IMR-90 (cell line): ENCODE data around the gene VDR. TPM values are rescaled to one million over a fixed set of nuclear protein-coding genes. Genes with fewer than 3 reads are reported as not detected.

ENCODE experiments used
- ATAC-seq: fragments of 200-7000 bp; cut with Tn5 transposase; 2 replicates; pipeline ENCODE4 v1.9.1; 2020; ENCODE audit warnings: low read depth, mild to moderate bottlenecking, moderate library complexity
- BruUV-seq: library from RNA; stranded (reverse); fragments of 400-500 nt; replicated peaks from 2 replicates; lab custom pipeline; 2021; lab: Mats Ljungman, UMichigan
- CTCF ChIA-PET: fragments of 300-600 bp; formaldehyde crosslinking; extraction: SDS; loops from one replicate; lab custom pipeline; 2021; ENCODE audit warnings: antibody characterized with exemption; lab: Yijun Ruan, JAX
- POLR2A ChIA-PET: fragments of 300-600 bp; sonication (Branson Sonifier 250); formaldehyde crosslinking; loops from one replicate; lab custom pipeline; 2022; ENCODE audit warnings: antibody characterized with exemption; ENCODE audit not compliant: unreplicated experiment; lab: Charles Lee
- DNase-seq: peaks from one replicate; pipeline ENCODE4 v3.0.0; 2013
- H2AFZ ChIP-seq: replicated peaks from 2 replicates; pipeline ENCODE3; 2013; ENCODE audit warnings: low read length, mild to moderate bottlenecking; ENCODE audit not compliant: poor library complexity
- H2AK5ac ChIP-seq: 2 replicates; pipeline ENCODE4 v1.6.1; 2013; ENCODE audit warnings: low read depth, low read length, inconsistent platforms
- H2AK9ac ChIP-seq: replicated peaks from 2 replicates; pipeline ENCODE3; 2013; ENCODE audit warnings: mild to moderate bottlenecking, low read depth, low read length, moderate library complexity; ENCODE audit not compliant: poor library complexity
- H2BK120ac ChIP-seq: 2 replicates; pipeline ENCODE4 v1.6.1; 2013; ENCODE audit warnings: low read depth, low read length, inconsistent platforms
- H2BK15ac ChIP-seq: 3 replicates; pipeline ENCODE4 v1.6.1; 2013; ENCODE audit warnings: low read depth, low read length, inconsistent platforms
- H2BK20ac ChIP-seq: 2 replicates; pipeline ENCODE4 v1.6.1; 2013; ENCODE audit warnings: low read depth, mild to moderate bottlenecking, inconsistent platforms, low read length, moderate library complexity
- H2BK5ac ChIP-seq: 2 replicates; pipeline ENCODE4 v1.6.1; 2013; ENCODE audit warnings: mild to moderate bottlenecking, low read depth, low read length, inconsistent platforms; ENCODE audit not compliant: poor library complexity, severe bottlenecking
- H3K14ac ChIP-seq: replicated peaks from 2 replicates; pipeline ENCODE4 v1.6.1; 2013; ENCODE audit warnings: low read depth, low read length, inconsistent platforms
- H3K18ac ChIP-seq: 2 replicates; pipeline ENCODE4 v1.6.1; 2013; ENCODE audit warnings: low read depth, low read length, control low read depth
- H3K23ac ChIP-seq: 2 replicates; pipeline ENCODE4 v1.6.1; 2013; ENCODE audit warnings: low read depth, low read length, inconsistent platforms
- H3K27ac ChIP-seq: 2 replicates; pipeline ENCODE4 v1.5.1; 2013; ENCODE audit warnings: mild to moderate bottlenecking, control low read depth, low read length; ENCODE audit not compliant: insufficient read depth
- H3K27me3 ChIP-seq: 2 replicates; pipeline ENCODE4 v1.6.1; 2013; ENCODE audit warnings: low read length; ENCODE audit not compliant: control insufficient read depth, insufficient read depth
- H3K36me3 ChIP-seq: 2 replicates; pipeline ENCODE4 v1.6.1; 2013; ENCODE audit warnings: low read length, mixed read lengths; ENCODE audit not compliant: control insufficient read depth, insufficient read depth
- H3K4ac ChIP-seq: 2 replicates; pipeline ENCODE4 v1.6.1; 2013; ENCODE audit warnings: low read depth, low read length, inconsistent platforms
- H3K4me1 ChIP-seq: 2 replicates; pipeline ENCODE4 v1.6.1; 2013; ENCODE audit warnings: low read length, mixed read lengths; ENCODE audit not compliant: control insufficient read depth, insufficient read depth
- H3K4me2 ChIP-seq: 2 replicates; pipeline ENCODE4 v1.6.1; 2013; ENCODE audit warnings: low read depth, mild to moderate bottlenecking, control low read depth, low read length, moderate library complexity
- H3K4me3 ChIP-seq: 2 replicates; pipeline ENCODE4 v1.5.1; 2013; ENCODE audit warnings: low read depth, mild to moderate bottlenecking, control low read depth, low read length, moderate library complexity; ENCODE audit not compliant: insufficient read depth
- H3K56ac ChIP-seq: 2 replicates; pipeline ENCODE4 v1.6.1; 2013; ENCODE audit warnings: low read length, inconsistent platforms; ENCODE audit not compliant: insufficient read depth; ENCODE audit errors: extremely low read depth
- H3K79me1 ChIP-seq, 2 experiments: 2 replicates each; pipeline ENCODE4 v1.6.1; 2013; ENCODE audit warnings: low read length in 2 of 2, inconsistent platforms in 1 of 2, low read depth in 1 of 2
- H3K9ac ChIP-seq: 2 replicates; pipeline ENCODE4 v1.6.1; 2013; ENCODE audit warnings: low read depth, low read length, control low read depth
- H3K9me1 ChIP-seq: 2 replicates; pipeline ENCODE4 v1.6.1; 2013; ENCODE audit warnings: low read length, inconsistent platforms; ENCODE audit not compliant: insufficient read depth
- H3K9me3 ChIP-seq: 2 replicates; pipeline ENCODE4 v1.6.1; 2013; ENCODE audit warnings: low read length; ENCODE audit not compliant: control insufficient read depth, insufficient read depth
- H4K20me1 ChIP-seq: 2 replicates; pipeline ENCODE4 v1.6.1; 2013; ENCODE audit warnings: low read length, inconsistent platforms; ENCODE audit not compliant: insufficient read depth
- H4K5ac ChIP-seq: 2 replicates; pipeline ENCODE4 v1.6.1; 2013; ENCODE audit warnings: mild to moderate bottlenecking, low read depth, low read length, control low read depth
- H4K8ac ChIP-seq, 2 experiments: 2 replicates each; pipeline ENCODE4 v1.6.1; 2013; ENCODE audit warnings: low read depth in 2 of 2, low read length in 2 of 2, control low read depth in 1 of 2, inconsistent platforms in 1 of 2
- H4K91ac ChIP-seq: 2 replicates; pipeline ENCODE4 v1.6.1; 2013; ENCODE audit warnings: low read depth, low read length, inconsistent platforms; ENCODE audit not compliant: insufficient read depth
- BHLHE40 ChIP-seq: fragments of 150-350 bp; IDR thresholded peaks from 2 replicates; pipeline ENCODE4 v1.6.1; 2016; ENCODE audit warnings: mild to moderate bottlenecking, low read depth, low read length
- CHD1 ChIP-seq: IDR thresholded peaks from 2 replicates; pipeline ENCODE4 v1.6.1; 2012; ENCODE audit warnings: low read depth, low read length, improper control_type of control experiment
- CTCF ChIP-seq: conservative IDR thresholded peaks from 2 replicates; pipeline ENCODE4 v1.5.1; 2012; ENCODE audit warnings: mild to moderate bottlenecking, low read depth, low read length, improper control_type of control experiment
- ELK1 ChIP-seq: fragments of 150-350 bp; IDR thresholded peaks from 2 replicates; pipeline ENCODE4 v1.6.1; 2016; ENCODE audit warnings: low read depth, mild to moderate bottlenecking, low read length, moderate library complexity, borderline replicate concordance
- MAFK ChIP-seq: IDR thresholded peaks from 2 replicates; pipeline ENCODE4 v1.6.1; 2012; ENCODE audit warnings: low read depth, low read length, improper control_type of control experiment
- NFE2L2 ChIP-seq: fragments of 150-350 bp; IDR thresholded peaks from 2 replicates; pipeline ENCODE4 v1.6.1; 2016; ENCODE audit warnings: low read depth, mild to moderate bottlenecking, low read length
- POLR2A ChIP-seq: IDR thresholded peaks from 2 replicates; pipeline ENCODE4 v1.6.1; 2012; ENCODE audit warnings: mild to moderate bottlenecking, low read depth, low read length
- RAD21 ChIP-seq: IDR thresholded peaks from 2 replicates; pipeline ENCODE4 v1.6.1; 2012; ENCODE audit warnings: low read length, improper control_type of control experiment
- RCOR1 ChIP-seq: IDR thresholded peaks from 2 replicates; pipeline ENCODE4 v1.6.1; 2012; ENCODE audit warnings: mild to moderate bottlenecking, low read length, improper control_type of control experiment; ENCODE audit not compliant: insufficient replicate concordance
- WGBS, 2 experiments: methylation state at CpG; one replicate each; pipeline versions ENCODE4 v1.1.5 to v1.1.7; 2013; ENCODE audit warnings: missing lambda C conversion rate in 2 of 2; ENCODE audit not compliant: insufficient read length in 1 of 2; ENCODE audit errors: extremely low coverage in 2 of 2; 5-methylcytosine and 5-hydroxymethylcytosine counted together
- dilution Hi-C: fragments of 300-500 bp; cut with HindIII; formaldehyde crosslinking; loops from one replicate; pipeline ENCODE4 v1.14.3; 2018; ENCODE audit warnings: low sequenced_read_pairs; ENCODE audit not compliant: unreplicated experiment
- in situ Hi-C: fragments of 300-500 bp; cut with MboI; formaldehyde crosslinking; loops from 3 replicates; pipeline ENCODE4 v1.14.3; 2019; ENCODE audit warnings: low sequenced_read_pairs, inconsistent platforms, mixed read lengths
- intact Hi-C: fragments of 100-400 bp; cut with micrococcal nuclease; formaldehyde crosslinking; loops from 2 replicates; pipeline ENCODE4 v1.10.0; 2022
- polyA plus RNA-seq, 3 experiments: library from polyadenylated mRNA; depleted of rRNA; stranded (reverse); fragments of >200 nt; gene quantifications; 2 replicates each; pipeline ENCODE4 v1.2.3, GENCODE V29; 2012; ENCODE audit warnings: low replicate concordance in 1 of 3
- total RNA-seq: library from RNA; depleted of rRNA; stranded (reverse); fragments of >200 nt; gene quantifications from 2 replicates; pipeline ENCODE4 v1.2.3, GENCODE V29; 2012

Gene VDR
- total and polyA plus RNA-seq, 2 of the 4 experiments (the other 2 are of a cell fraction) = 5.4 to 8.5 TPM

GRCh38 chr12:47793015-47793681 is 111.6 kb downstream of the VDR start:
- no peak overlapping the region for H2BK120ac ChIP-seq
- no TSS peak for BruUV-seq
- H3K27me3 ChIP-seq = no peaks in the 10 kb centered on the region
- in situ Hi-C loops = no loop called here
- H4K91ac ChIP-seq = no peak overlapping the region
- H3K23ac ChIP-seq = no peak overlapping the region
- no peak overlapping the region for H3K4me3 ChIP-seq
- ChIA-PET POLR2A (no interaction called here), CTCF (interaction anchor here (1.3 kb wide), 1 partner anchor 44 kb away, joined by 4 read pairs; no protein-coding TSS in a partner anchor)
- H3K79me1 ChIP-seq = peaks cover 7 to 27% of the 10 kb centered on the region in 2 experiments
- H3K14ac ChIP-seq = no peak overlapping the region
- H2BK5ac ChIP-seq = no peak overlapping the region
- no peak overlapping the region for H2AK5ac ChIP-seq
- H2BK15ac ChIP-seq = no peak overlapping the region
- no peak overlapping the region for H3K27ac ChIP-seq
- no peak overlapping the region for H4K8ac ChIP-seq
- peaks cover 82% of the 10 kb centered on the region for H3K36me3 ChIP-seq
- H3K18ac ChIP-seq = no peak overlapping the region
- DNase-seq = no peak
- no peak overlapping the region for H3K4ac ChIP-seq
- TF ChIP-seq RAD21 = no peak
- no peak for TF ChIP-seq CTCF
- TF ChIP-seq RCOR1 = no peak
- TF ChIP-seq NFE2L2 = no peak
- TF ChIP-seq CHD1 = no peak
- no peak for TF ChIP-seq MAFK
- TF ChIP-seq ELK1 = no peak
- no peak for TF ChIP-seq BHLHE40
- TF ChIP-seq POLR2A = no peak
- H2AFZ ChIP-seq = no peak overlapping the region
- no peak overlapping the region for H2AK9ac ChIP-seq
- no peak overlapping the region for H3K56ac ChIP-seq
- H3K4me1 ChIP-seq = no peaks in the 10 kb centered on the region
- no peak overlapping the region for H2BK20ac ChIP-seq
- H3K9me3 ChIP-seq = no peaks in the 10 kb centered on the region
- 94% methylated on average over 6 of the region's 15 CpGs; no CpG with 5 or more reads in 1 of the 2 experiments for WGBS, 2 experiments
- H4K5ac ChIP-seq = no peak overlapping the region
- H3K4me2 ChIP-seq = no peak overlapping the region
- peaks cover 16% of the 10 kb centered on the region for H4K20me1 ChIP-seq
- intact Hi-C loops = no loop called here
- no peak overlapping the region for H3K9ac ChIP-seq
- no peak for ATAC-seq
- H3K9me1 ChIP-seq = no peaks in the 10 kb centered on the region
- dilution Hi-C loops = no loop called here
